Lower lobe of right lung (tissue), 2 donors: Measurements from ENCODE around the gene P2RY11. TPM values are rescaled to one million over a fixed set of nuclear protein-coding genes. Genes with fewer than 3 reads are reported as not detected.
A peak's percentile ranks its signal among the peaks of the same experiment; 100 is the strongest.

Source experiments
- ATAC-seq, 2 donors: fragments of 200-7000 bp; cut with Tn5 transposase; one replicate each; pipeline ENCODE4 v1.9.1; 2020 to 2022; ENCODE audit warnings: mild to moderate bottlenecking in 2 of 2, moderate library complexity in 2 of 2
- DNase-seq: peaks from one replicate; pipeline ENCODE4 v3.0.0-alpha.2; 2020
- H3K27ac ChIP-seq: fragments of 200-600 bp; one replicate; pipeline ENCODE4 v1.8.0; 2022
- H3K27me3 ChIP-seq: fragments of 200-600 bp; one replicate; pipeline ENCODE4 v1.8.0; 2022; ENCODE audit warnings: low read depth
- H3K36me3 ChIP-seq: fragments of 200-600 bp; one replicate; pipeline ENCODE4 v1.8.0; 2022; ENCODE audit warnings: mild to moderate bottlenecking
- H3K4me1 ChIP-seq: fragments of 200-600 bp; one replicate; pipeline ENCODE4 v1.8.0; 2022
- H3K4me3 ChIP-seq: fragments of 200-600 bp; one replicate; pipeline ENCODE4 v1.8.0; 2022; ENCODE audit warnings: mild to moderate bottlenecking
- H3K9me3 ChIP-seq: fragments of 200-600 bp; one replicate; pipeline ENCODE4 v1.8.0; 2022
- CTCF ChIP-seq: fragments of 200-600 bp; IDR thresholded peaks from one replicate; pipeline ENCODE4 v1.8.0; 2022; ENCODE audit warnings: antibody characterized with exemption, mild to moderate bottlenecking
- intact Hi-C: fragments of 100-400 bp; cut with DNase I; formaldehyde crosslinking; loops from one replicate; pipeline ENCODE4 v1.11.0; 2022
- total RNA-seq: library from RNA; stranded (reverse); fragmentation: NEBNext Ultra II Directional; extraction: Animal tissue kit (Norgen Biotek cat#: 25700); gene quantifications from one replicate; pipeline ENCODE4 v1.2.1, GENCODE V29; 2021
- donor health status: DM: no; HTN: yes; CAD: no; lungs with severe emphysema.

The P2RY11 gene
- total RNA-seq, 1 donor from 2014 or later = 15.6 TPM

GRCh38 chr19:10074153-10074552 lies 37.3 kb upstream of the P2RY11 start:
- no peak for ATAC-seq
- peaks cover 8% of the 10 kb centered on the region for H3K9me3 ChIP-seq
- H3K36me3 ChIP-seq = no peaks in the 10 kb centered on the region
- no peak overlapping the region for H3K4me3 ChIP-seq
- H3K27ac ChIP-seq = no peak overlapping the region
- TF ChIP-seq CTCF = peak; percentile 27
- intact Hi-C loops = no loop called here
- no peaks in the 10 kb centered on the region for H3K4me1 ChIP-seq
- no peak for DNase-seq
- H3K27me3 ChIP-seq = no peaks in the 10 kb centered on the region

GRCh38 chr19:10076535-10076934 lies 35.0 kb upstream of the P2RY11 start:
- ATAC-seq (no peak), DNase-seq (no peak)
- peaks cover 8% of the 10 kb centered on the region for H3K9me3 ChIP-seq
- no peak for TF ChIP-seq CTCF
- intact Hi-C loops = no loop called here
- H3K27ac ChIP-seq = no peak overlapping the region
- H3K36me3 ChIP-seq = no peaks in the 10 kb centered on the region
- no peaks in the 10 kb centered on the region for H3K27me3 ChIP-seq
- no peaks in the 10 kb centered on the region for H3K4me1 ChIP-seq
- H3K4me3 ChIP-seq = no peak overlapping the region

GRCh38 chr19:10078329-10078728 lies 33.2 kb upstream of the P2RY11 start:
- Histone ChIP-seq H3K4me3 (no peak overlapping the region), H3K27me3 (no peaks in the 10 kb centered on the region), H3K27ac (no peak overlapping the region), H3K9me3 (peaks cover 8% of the 10 kb centered on the region), H3K4me1 (no peaks in the 10 kb centered on the region), H3K36me3 (no peaks in the 10 kb centered on the region)
- no peak for DNase-seq
- intact Hi-C loops = no loop called here
- TF ChIP-seq CTCF = no peak
- peak; percentile 69 to 74 for ATAC-seq

- no peaks in the 10 kb centered on the region for H3K36me3 ChIP-seq
- DNase-seq (no peak), ATAC-seq (peak in 1 of 2 donors; percentile 31)
- H3K9me3 ChIP-seq = peaks cover 3% of the 10 kb centered on the region
- H3K27me3 ChIP-seq = no peaks in the 10 kb centered on the region
- no peaks in the 10 kb centered on the region for H3K4me1 ChIP-seq
- H3K4me3 ChIP-seq = no peak overlapping the region
- no peak for TF ChIP-seq CTCF
- intact Hi-C loops = no loop called here
- H3K27ac ChIP-seq = no peak overlapping the region
Measured at GRCh38 chr19:10079031-10079453, 32.5 kb upstream of the P2RY11 start.

GRCh38 chr19:10083911-10084310 lies 27.6 kb upstream of the P2RY11 start:
- Histone ChIP-seq H3K36me3 (peaks cover 1% of the 10 kb centered on the region), H3K27me3 (no peaks in the 10 kb centered on the region), H3K27ac (no peak overlapping the region), H3K4me1 (no peaks in the 10 kb centered on the region), H3K4me3 (no peak overlapping the region), H3K9me3 (no peaks in the 10 kb centered on the region)
- intact Hi-C loops = no loop called here
- ATAC-seq = no peak
- DNase-seq = no peak
- TF ChIP-seq CTCF = no peak

GRCh38 chr19:10084803-10085202 lies 26.7 kb upstream of the P2RY11 start:
- no peak for DNase-seq
- Histone ChIP-seq H3K9me3 (no peaks in the 10 kb centered on the region), H3K27ac (no peak overlapping the region), H3K36me3 (peaks cover 9% of the 10 kb centered on the region), H3K27me3 (no peaks in the 10 kb centered on the region), H3K4me3 (no peak overlapping the region), H3K4me1 (no peaks in the 10 kb centered on the region)
- intact Hi-C loops = no loop called here
- no peak for ATAC-seq
- TF ChIP-seq CTCF = no peak
